Stomach (tissue), 4 donors: Measurements from ENCODE around the gene SIX1.

Experiments
- CTCF ChIP-seq, 7 experiments: fragments of 450-650 bp in 4 of 7; fragments of 200-600 bp in 3 of 7; sonication (generic) in 3 of 7; IDR thresholded peaks; one replicate each; pipeline ENCODE4 v1.5.1; 2016 to 2019; ENCODE audit warnings: antibody characterized with exemption in 7 of 7, control low read depth in 2 of 7, mild to moderate bottlenecking in 1 of 7
- EP300 ChIP-seq: sonication (generic); formaldehyde crosslinking; IDR thresholded peaks from one replicate; pipeline ENCODE4 v1.6.1; 2017; ENCODE audit warnings: antibody characterized with exemption
- POLR2A ChIP-seq, 4 donors: fragments of 450-650 bp; IDR thresholded peaks; one replicate each; pipeline ENCODE4 v1.6.1; 2016; ENCODE audit warnings: antibody characterized with exemption in 4 of 4, control low read depth in 2 of 4, mild to moderate bottlenecking in 1 of 4, moderate library complexity in 1 of 4
- POLR2AphosphoS5 ChIP-seq, 3 donors: sonication (generic); formaldehyde crosslinking; IDR thresholded peaks; one replicate each; pipeline ENCODE4 v1.6.1; 2016; ENCODE audit warnings: antibody characterized with exemption in 3 of 3

GRCh38 chr14:60628892-60629291 is 20.4 kb downstream of the SIX1 start:
- TF ChIP-seq POLR2A (IDR thresholded peaks at IDR 0.05) (no peak), EP300 (no peak), CTCF (IDR thresholded peaks at IDR 0.05) (no peak), POLR2AphosphoS5 (IDR thresholded peaks at IDR 0.05) (no peak)
